Smooth muscle cell (in vitro differentiated cells): ENCODE data around the gene RAB9A. TPM values are rescaled to one million over a fixed set of nuclear protein-coding genes. Genes with fewer than 3 reads are reported as not detected.
A peak's percentile ranks its signal among the peaks of the same experiment; 100 is the strongest.

ENCODE experiments used
- DNase-seq: peaks from one replicate; lab custom pipeline; 2025; ENCODE audit not compliant: unreplicated experiment; lab: John Stamatoyannopoulos, UW
- H2AFZ ChIP-seq: fragments of 200-600 bp; sonication (generic); 2 replicates; pipeline ENCODE4 v1.6.0; 2016; ENCODE audit warnings: antibody characterized with exemption, low read depth, mild to moderate bottlenecking
- H3F3A ChIP-seq: fragments of 200-600 bp; sonication (generic); 2 replicates; pipeline ENCODE4 v1.6.0; 2017; ENCODE audit warnings: antibody characterized with exemption, low read depth
- H3K27ac ChIP-seq: fragments of 200-600 bp; sonication (generic); 2 replicates; pipeline ENCODE4 v1.5.1; 2016; ENCODE audit warnings: low read depth, mild to moderate bottlenecking
- H3K27me3 ChIP-seq: fragments of 200-600 bp; sonication (generic); 2 replicates; pipeline ENCODE4 v1.6.1; 2016; ENCODE audit warnings: low read depth, mild to moderate bottlenecking
- H3K36me3 ChIP-seq: fragments of 200-600 bp; sonication (generic); 2 replicates; pipeline ENCODE4 v1.5.1; 2016; ENCODE audit warnings: low read depth
- H3K4me1 ChIP-seq: fragments of 200-600 bp; sonication (generic); 2 replicates; pipeline ENCODE4 v1.5.1; 2016; ENCODE audit warnings: low read depth
- H3K4me2 ChIP-seq: fragments of 200-600 bp; sonication (generic); 2 replicates; pipeline ENCODE4 v1.6.0; 2016; ENCODE audit warnings: mild to moderate bottlenecking
- H3K4me3 ChIP-seq: fragments of 200-600 bp; sonication (generic); 2 replicates; pipeline ENCODE4 v1.5.1; 2016; ENCODE audit warnings: mild to moderate bottlenecking
- H3K79me2 ChIP-seq: fragments of 200-600 bp; sonication (generic); 2 replicates; pipeline ENCODE4 v1.6.0; 2016; ENCODE audit warnings: low read depth, mild to moderate bottlenecking
- H3K9ac ChIP-seq: fragments of 200-600 bp; sonication (generic); 2 replicates; pipeline ENCODE4 v1.6.0; 2016; ENCODE audit warnings: low read depth
- H3K9me3 ChIP-seq: fragments of 200-600 bp; sonication (generic); replicated peaks from 2 replicates; pipeline ENCODE4 v1.5.1; 2016; ENCODE audit warnings: low read depth
- H4K20me1 ChIP-seq: fragments of 200-600 bp; sonication (generic); 2 replicates; pipeline ENCODE4 v1.6.0; 2016; ENCODE audit warnings: low read depth
- WGBS: methylation state at CpG from one replicate; pipeline ENCODE4 v1.1.7; 2016; ENCODE audit warnings: low lambda C conversion rate; 5-methylcytosine and 5-hydroxymethylcytosine counted together
- polyA plus RNA-seq: library from polyadenylated mRNA; unstranded; fragments of >200 nt; fragmentation: Nextera tagmentation; extraction: Ambion mirVana; gene quantifications from 2 replicates; pipeline ENCODE4 v1.2.1, GENCODE V29; 2016
- total RNA-seq: library from RNA; depleted of rRNA; stranded (reverse); fragments of >200 nt; gene quantifications from 2 replicates; pipeline ENCODE4 v1.2.3, GENCODE V29; 2014
- TF ChIP-seq, protein P1 (sequence below): fragments of 200-600 bp; sonication (generic); IDR thresholded peaks from 2 replicates; pipeline ENCODE4 v1.5.1; 2017; ENCODE audit warnings: borderline replicate concordance, mild to moderate bottlenecking, antibody characterized with exemption; ENCODE audit not compliant: insufficient read depth, poor library complexity, severe bottlenecking

RAB9A gene
- total and polyA plus RNA-seq, 2 experiments from 2014 or later = 22.1 to 25.8 TPM

DNA sequence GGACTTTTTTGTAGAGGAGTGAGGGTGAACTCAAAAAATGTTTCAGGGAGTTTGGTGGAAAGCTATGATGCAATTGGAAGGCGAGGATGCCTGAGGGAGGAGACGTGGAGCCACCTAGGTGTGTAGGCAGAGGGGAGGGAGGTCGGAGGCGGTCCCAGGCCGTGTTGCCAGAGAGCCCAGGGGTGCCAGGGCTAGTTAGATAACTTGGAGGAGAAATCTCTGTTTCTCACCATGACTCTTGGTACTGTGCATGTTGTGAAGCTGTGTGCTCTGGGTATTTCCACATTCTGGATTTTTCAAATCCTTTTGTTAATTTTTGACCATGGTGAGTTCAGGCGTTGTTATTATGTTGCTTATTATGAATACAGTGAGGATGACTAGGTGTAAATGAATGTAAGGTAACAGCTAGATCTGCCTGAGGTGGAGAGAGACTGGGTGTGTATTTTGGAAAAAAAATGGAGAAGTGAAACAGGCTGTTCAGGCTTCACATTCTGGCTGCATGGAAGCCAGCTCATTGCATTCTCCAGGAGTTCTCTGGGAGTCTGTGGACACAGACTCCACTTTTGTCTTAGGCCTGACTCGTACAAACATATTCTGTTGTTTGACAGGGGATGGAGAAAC lies 4.5 kb downstream of the RAB9A start:
- no peak for DNase-seq
- Histone ChIP-seq H3K36me3 (no peaks in the 10 kb centered on the region), H3K4me3 (no peak overlapping the region), H3F3A (no peaks in the 10 kb centered on the region), H2AFZ (no peak overlapping the region), H4K20me1 (peaks cover 71% of the 10 kb centered on the region), H3K9me3 (peaks cover 3% of the 10 kb centered on the region), H3K9ac (no peak overlapping the region), H3K27ac (peak overlapping the region; percentile 61), H3K27me3 (no peaks in the 10 kb centered on the region), H3K4me2 (peak overlapping the region; percentile 53), H3K79me2 (peaks cover 89% of the 10 kb centered on the region), H3K4me1 (peaks cover 12% of the 10 kb centered on the region)
- 44% methylated on average over 7 of the region's 7 CpGs for WGBS
- TF ChIP-seq, protein P1, sequence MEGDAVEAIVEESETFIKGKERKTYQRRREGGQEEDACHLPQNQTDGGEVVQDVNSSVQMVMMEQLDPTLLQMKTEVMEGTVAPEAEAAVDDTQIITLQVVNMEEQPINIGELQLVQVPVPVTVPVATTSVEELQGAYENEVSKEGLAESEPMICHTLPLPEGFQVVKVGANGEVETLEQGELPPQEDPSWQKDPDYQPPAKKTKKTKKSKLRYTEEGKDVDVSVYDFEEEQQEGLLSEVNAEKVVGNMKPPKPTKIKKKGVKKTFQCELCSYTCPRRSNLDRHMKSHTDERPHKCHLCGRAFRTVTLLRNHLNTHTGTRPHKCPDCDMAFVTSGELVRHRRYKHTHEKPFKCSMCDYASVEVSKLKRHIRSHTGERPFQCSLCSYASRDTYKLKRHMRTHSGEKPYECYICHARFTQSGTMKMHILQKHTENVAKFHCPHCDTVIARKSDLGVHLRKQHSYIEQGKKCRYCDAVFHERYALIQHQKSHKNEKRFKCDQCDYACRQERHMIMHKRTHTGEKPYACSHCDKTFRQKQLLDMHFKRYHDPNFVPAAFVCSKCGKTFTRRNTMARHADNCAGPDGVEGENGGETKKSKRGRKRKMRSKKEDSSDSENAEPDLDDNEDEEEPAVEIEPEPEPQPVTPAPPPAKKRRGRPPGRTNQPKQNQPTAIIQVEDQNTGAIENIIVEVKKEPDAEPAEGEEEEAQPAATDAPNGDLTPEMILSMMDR = no peak

GRCh38 chrX:13694359-13694758 lies 5.4 kb downstream of the RAB9A start:
- H3K79me2 ChIP-seq = peaks cover 97% of the 10 kb centered on the region
- 74% methylated on average over 2 of the region's 2 CpGs for WGBS
- H3K4me2 ChIP-seq = peak overlapping the region; percentile 53
- peaks cover 22% of the 10 kb centered on the region for H3K4me1 ChIP-seq
- H3K9ac ChIP-seq = no peak overlapping the region
- peaks cover 79% of the 10 kb centered on the region for H4K20me1 ChIP-seq
- no peak overlapping the region for H3K4me3 ChIP-seq
- H3K27me3 ChIP-seq = no peaks in the 10 kb centered on the region
- peak overlapping the region; percentile 61 for H3K27ac ChIP-seq
- DNase-seq = no peak
- no peaks in the 10 kb centered on the region for H3K36me3 ChIP-seq
- peaks cover 3% of the 10 kb centered on the region for H3K9me3 ChIP-seq
- H2AFZ ChIP-seq = no peak overlapping the region
- TF ChIP-seq, protein P1 = no peak
- no peaks in the 10 kb centered on the region for H3F3A ChIP-seq

DNA sequence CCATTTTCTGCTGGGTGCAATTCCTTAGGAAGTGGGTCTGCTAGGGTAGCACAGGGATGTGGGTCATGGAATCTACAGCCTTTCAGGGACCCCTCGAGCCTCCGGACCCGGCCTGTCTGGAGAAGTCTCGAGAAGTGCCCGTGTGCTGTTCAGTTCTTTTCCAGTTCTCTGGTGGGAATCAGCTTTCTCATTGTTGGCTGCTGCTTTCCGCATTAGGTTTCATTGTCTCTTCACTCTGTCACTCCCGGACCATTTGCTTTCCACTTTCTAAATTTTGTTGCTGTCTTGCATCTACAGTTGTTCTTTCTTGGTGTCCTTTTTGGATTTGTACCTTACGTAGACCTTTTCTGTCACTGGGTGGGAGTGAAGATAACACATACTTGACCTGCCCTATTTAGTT lies 6.1 kb downstream of the RAB9A start:
- Histone ChIP-seq H3K79me2 (peaks cover 97% of the 10 kb centered on the region), H3K9me3 (peaks cover 3% of the 10 kb centered on the region), H3K4me2 (no peak overlapping the region), H3K27me3 (no peaks in the 10 kb centered on the region), H3K27ac (peak overlapping the region; percentile 61), H3K4me1 (peaks cover 26% of the 10 kb centered on the region), H2AFZ (no peak overlapping the region), H3K9ac (no peak overlapping the region), H3K36me3 (no peaks in the 10 kb centered on the region), H4K20me1 (peaks cover 85% of the 10 kb centered on the region), H3K4me3 (no peak overlapping the region), H3F3A (no peaks in the 10 kb centered on the region)
- DNase-seq = no peak
- TF ChIP-seq, protein P1 = no peak
- WGBS = 81% methylated on average over 8 of the region's 8 CpGs

DNA sequence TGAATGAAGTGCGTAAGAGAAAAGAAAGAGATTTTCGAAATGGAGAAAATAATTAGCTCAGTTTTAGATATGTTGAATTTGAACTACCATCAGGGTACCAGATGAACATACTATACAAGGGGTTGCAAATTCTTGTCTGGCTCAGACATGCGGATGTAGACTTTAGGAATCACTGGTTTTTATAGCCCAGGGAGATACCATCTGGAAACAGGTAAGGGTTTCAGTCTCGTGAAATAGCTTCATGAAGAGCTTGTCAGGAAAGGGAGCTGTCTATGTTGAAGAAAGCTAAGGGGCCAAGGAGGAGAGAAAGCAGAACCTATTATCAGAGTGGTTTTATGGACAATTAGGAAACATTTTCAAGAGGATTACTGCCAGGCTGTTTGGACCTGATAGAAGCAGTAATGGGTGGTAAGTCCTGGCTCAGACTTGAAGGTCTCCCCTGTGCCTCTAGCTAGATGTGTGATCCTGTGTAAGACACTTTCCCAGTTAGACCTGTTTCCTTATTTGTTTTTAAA lies 6.7 kb downstream of the RAB9A start:
- Histone ChIP-seq H3K4me3 (no peak overlapping the region), H3K79me2 (peaks cover 97% of the 10 kb centered on the region), H3K4me2 (no peak overlapping the region), H2AFZ (no peak overlapping the region), H3F3A (no peaks in the 10 kb centered on the region), H3K9ac (no peak overlapping the region), H3K4me1 (peaks cover 27% of the 10 kb centered on the region), H3K27me3 (no peaks in the 10 kb centered on the region), H3K9me3 (peaks cover 3% of the 10 kb centered on the region), H3K36me3 (no peaks in the 10 kb centered on the region), H4K20me1 (peaks cover 86% of the 10 kb centered on the region), H3K27ac (peak overlapping the region; percentile 61)
- TF ChIP-seq, protein P1 = no peak
- 73% methylated on average over 4 of the region's 4 CpGs for WGBS
- no peak for DNase-seq
